Body of pancreas (tissue), 4 donors: ENCODE data around the gene ARID3A.

ENCODE experiments used
- POLR2A ChIP-seq, 3 donors: fragments of 450-650 bp; IDR thresholded peaks; one replicate each; pipeline ENCODE4 v1.6.1; 2016; ENCODE audit warnings: antibody characterized with exemption in 3 of 3, mild to moderate bottlenecking in 2 of 3
- TF ChIP-seq, protein P1 (sequence below), 7 experiments: fragments of 450-650 bp in 4 of 7; fragments of 200-600 bp in 3 of 7; sonication (generic) in 3 of 7; IDR thresholded peaks; one replicate each; pipeline ENCODE4 v1.5.1; 2016 to 2019; ENCODE audit warnings: antibody characterized with exemption in 7 of 7

DNA sequence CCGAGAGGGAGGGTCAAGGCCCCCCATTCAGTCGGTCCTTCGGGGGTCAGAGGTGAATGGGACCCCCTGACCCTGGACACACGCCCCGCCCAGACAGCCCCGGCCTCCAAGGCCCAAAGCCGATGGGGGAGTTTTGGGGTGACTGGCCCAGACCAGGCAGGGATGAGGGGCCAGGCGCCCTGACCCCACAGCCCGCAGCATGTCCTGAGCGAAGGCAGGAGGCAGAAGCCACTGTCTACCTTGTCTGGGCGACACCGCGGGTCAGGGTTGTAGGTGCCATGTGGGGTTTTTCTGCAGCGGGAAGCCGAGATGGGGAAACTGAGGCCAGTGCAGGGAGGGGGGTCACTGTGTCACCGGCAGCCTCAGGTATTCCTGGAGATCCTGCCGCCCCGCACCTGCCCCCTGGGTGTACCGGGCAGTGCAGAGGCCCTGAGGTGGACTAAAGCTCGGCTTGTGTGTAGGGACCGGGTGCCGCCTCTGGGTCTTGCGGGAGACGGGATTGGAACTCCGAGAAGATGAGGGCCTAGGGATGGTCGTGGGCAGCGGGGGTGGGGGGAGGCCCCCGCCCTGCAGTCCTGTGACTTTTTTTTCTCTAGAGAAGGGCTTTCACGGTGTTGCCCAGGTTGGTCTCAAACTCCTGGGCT is 8.5 kb downstream of the ARID3A start:
- TF ChIP-seq, protein P1, sequence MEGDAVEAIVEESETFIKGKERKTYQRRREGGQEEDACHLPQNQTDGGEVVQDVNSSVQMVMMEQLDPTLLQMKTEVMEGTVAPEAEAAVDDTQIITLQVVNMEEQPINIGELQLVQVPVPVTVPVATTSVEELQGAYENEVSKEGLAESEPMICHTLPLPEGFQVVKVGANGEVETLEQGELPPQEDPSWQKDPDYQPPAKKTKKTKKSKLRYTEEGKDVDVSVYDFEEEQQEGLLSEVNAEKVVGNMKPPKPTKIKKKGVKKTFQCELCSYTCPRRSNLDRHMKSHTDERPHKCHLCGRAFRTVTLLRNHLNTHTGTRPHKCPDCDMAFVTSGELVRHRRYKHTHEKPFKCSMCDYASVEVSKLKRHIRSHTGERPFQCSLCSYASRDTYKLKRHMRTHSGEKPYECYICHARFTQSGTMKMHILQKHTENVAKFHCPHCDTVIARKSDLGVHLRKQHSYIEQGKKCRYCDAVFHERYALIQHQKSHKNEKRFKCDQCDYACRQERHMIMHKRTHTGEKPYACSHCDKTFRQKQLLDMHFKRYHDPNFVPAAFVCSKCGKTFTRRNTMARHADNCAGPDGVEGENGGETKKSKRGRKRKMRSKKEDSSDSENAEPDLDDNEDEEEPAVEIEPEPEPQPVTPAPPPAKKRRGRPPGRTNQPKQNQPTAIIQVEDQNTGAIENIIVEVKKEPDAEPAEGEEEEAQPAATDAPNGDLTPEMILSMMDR (IDR thresholded peaks at IDR 0.05), result no peak
- TF ChIP-seq POLR2A (IDR thresholded peaks at IDR 0.05), result no peak
